Measurements from ENCODE around the gene ARMC10.
"Not testable (repeated sequence)": the region's sequence is repeated elsewhere in the genome, so short reads cannot be mapped to it uniquely, and the experiment has no call there.

ARMC10 gene

GRCh38 chr7:103078226-103078625, 3.3 kb downstream of the ARMC10 start:
- not testable (repeated sequence) for DNase-seq (ENCODE audit: low read depth in 2 of 2)

GRCh38 chr7:103079836-103080235, 4.9 kb downstream of the ARMC10 start:
- no peak for DNase-seq (ENCODE audit: low read depth in 2 of 2)

GRCh38 chr7:103080923-103081322, 6.0 kb downstream of the ARMC10 start:
- no peak for DNase-seq (ENCODE audit: low read depth in 2 of 2)

- no peak for DNase-seq (ENCODE audit: low read depth in 2 of 2)
Measured at GRCh38 chr7:103082497-103082896, 7.6 kb downstream of the ARMC10 start.

GRCh38 chr7:103083210-103083609, 8.3 kb downstream of the ARMC10 start:
- no peak for DNase-seq (ENCODE audit: low read depth in 2 of 2)

- DNase-seq (ENCODE audit: low read depth in 2 of 2) = not testable (repeated sequence)
Measured at GRCh38 chr7:103092321-103092720, 17.4 kb downstream of the ARMC10 start.

DNA sequence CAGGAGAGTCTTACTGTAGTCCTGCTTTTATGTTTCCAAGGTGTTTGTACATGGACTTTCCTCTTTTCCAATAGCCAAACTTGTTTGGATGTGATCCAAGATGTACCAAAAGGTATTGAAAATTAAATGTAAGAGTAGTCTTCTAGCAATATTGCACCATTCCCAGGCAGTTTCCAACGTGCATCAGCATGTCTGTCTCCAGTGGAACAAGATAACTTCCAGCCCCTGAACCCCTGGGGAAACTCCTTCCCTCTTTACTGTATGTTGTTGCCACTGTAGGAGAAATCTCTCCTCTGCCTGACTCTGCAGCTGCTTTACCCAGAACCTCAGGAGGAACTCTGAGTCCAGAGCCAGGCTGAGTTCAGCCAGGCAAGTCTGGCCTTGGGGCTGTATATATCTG, 18.5 kb downstream of the ARMC10 start:
- DNase-seq (ENCODE audit: low read depth in 2 of 2) = no peak

DNA sequence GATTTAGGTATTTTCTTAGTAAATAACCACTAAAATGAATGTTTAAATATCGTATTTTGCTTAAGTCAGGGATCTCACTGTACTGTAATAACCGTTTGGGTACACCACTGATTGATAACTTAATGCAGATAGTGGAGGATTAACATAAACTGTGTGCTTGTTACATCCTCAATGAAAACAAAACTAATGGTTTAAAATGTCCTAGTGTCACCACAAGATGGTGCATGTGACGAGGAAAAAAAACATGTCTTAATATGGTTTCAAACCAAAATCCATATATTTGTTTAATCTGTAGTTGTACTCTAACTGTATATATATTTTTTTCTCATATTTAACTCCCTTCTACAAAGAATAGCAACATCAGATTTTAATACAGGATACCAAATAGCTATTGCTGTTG, 19.2 kb downstream of the ARMC10 start:
- DNase-seq (ENCODE audit: low read depth in 2 of 2) = no peak

DNA sequence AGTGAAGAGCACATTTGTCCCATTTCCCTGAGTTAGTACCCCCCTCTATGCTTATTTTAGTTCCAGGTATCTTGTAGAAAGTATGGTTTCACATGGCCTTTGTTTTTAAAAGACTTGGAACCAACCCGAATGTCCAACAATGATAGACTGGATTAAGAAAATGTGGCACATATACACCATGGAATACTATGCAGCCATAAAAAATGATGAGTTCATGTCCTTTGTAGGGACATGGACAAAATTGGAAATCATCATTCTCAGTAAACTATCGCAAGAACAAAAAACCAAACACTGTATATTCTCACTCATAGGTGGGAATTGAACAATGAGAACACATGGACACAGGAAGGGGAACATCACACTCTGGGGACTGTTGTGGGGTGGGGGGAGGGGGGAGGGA, 20.6 kb downstream of the ARMC10 start:
- DNase-seq (ENCODE audit: low read depth in 2 of 2) = not testable (repeated sequence)

- no peak for DNase-seq (ENCODE audit: low read depth in 2 of 2)
Measured at GRCh38 chr7:103097041-103097440, 22.1 kb downstream of the ARMC10 start.

GRCh38 chr7:103100348-103100747, 25.4 kb downstream of the ARMC10 start:
- no peak for DNase-seq (ENCODE audit: low read depth in 2 of 2)

DNA sequence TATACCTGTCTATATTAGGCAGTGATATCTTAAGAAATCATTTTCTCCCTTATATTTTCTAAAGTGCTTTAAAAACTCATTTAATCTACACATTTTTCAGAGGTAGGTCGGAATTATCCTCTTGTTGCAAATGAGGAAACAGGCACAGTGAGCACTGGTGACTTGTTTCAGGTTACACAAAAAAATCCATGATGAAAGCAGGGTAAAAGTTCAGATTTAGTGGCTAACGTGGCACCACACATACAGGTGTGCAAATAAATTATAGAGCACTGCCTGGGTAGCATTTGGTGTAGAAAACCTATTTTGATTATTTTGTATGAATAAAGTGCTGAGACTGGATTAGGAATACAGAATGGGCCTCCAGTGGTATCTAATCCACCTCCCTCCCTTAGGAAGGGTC, 26.6 kb downstream of the ARMC10 start:
- no peak for DNase-seq (ENCODE audit: low read depth in 2 of 2)

DNA sequence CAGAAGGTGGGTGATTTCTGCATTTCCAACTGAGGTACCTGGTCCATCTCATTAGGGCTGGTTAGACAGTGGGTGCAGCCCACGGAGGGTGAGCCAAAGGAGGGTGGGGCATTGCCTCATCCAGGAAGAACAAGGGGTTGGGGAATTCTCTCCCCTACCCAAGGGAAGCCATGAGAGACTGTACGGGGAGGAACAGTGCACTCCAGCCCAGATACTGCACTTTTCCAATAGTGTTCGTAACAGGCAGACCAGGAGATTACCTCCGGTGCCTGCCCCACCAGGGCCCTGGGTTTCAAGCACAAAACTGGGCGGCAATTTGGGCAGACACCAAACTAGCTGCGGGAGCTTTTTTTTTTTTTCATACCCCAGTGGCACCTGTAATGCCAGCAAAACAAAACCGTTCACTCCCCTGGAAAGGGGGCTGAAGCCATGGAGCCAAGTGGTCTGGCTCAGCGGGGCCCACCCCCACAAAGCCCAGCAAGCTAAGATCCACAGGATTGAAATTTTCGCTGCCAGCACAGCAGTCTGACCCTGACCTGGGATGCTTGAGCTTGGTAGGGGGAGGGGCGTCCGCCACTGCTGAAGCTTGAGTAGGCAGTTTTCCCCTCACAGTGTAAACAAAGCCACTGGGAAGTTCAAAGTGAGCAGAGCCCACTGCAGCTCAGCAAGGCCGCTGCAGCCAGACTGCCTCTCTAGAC, 31.2 kb downstream of the ARMC10 start:
- DNase-seq (ENCODE audit: low read depth in 2 of 2) = no peak

GRCh38 chr7:103106703-103107070, 31.7 kb downstream of the ARMC10 start:
- DNase-seq (ENCODE audit: low read depth in 2 of 2) = not testable (repeated sequence)

GRCh38 chr7:103113164-103113563, 38.2 kb downstream of the ARMC10 start:
- no peak for DNase-seq (ENCODE audit: low read depth in 2 of 2)

DNA sequence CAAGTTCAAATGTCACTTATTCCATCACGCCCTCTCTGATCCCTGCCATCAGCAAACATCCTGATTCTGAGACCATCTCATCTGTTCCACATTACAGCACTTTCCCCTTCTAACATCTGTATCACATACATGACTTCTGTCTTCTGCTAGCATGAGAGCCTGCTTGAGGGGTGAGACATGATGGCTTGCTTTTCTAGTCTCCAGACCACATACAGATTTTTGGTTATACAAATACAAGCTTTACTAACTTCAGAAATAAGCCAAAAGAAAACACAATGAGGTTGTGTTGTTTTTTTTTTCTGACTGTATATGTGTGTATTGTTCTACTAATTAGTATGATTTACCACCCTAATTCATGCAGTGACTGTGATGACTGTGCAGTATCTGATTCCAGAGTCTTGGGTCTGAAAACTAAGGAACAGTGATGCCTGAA, 39.7 kb downstream of the ARMC10 start:
- no peak for DNase-seq (ENCODE audit: low read depth in 2 of 2)

GRCh38 chr7:103115771-103116170, 40.8 kb downstream of the ARMC10 start:
- no peak for DNase-seq (ENCODE audit: low read depth in 2 of 2)

DNA sequence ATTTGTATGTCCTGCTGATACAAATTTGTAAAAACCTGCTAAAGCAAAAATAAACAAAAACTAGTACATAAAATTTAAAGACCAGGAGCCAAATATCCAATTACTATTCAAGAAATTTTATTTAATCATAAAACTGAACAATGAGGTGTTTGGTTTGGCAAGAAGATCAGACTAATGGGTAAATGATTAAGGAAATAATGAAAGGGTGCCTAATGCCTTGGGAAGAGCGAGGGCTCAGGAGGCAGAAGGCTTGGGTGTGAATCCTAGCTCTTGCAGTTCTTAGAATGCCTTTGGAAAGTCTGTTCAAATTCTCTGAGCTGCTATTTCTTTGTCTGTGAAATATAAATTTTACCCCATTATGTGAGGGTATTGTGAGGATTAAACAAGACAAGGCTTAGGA, 41.6 kb downstream of the ARMC10 start:
- no peak for DNase-seq (ENCODE audit: low read depth in 2 of 2)

DNA sequence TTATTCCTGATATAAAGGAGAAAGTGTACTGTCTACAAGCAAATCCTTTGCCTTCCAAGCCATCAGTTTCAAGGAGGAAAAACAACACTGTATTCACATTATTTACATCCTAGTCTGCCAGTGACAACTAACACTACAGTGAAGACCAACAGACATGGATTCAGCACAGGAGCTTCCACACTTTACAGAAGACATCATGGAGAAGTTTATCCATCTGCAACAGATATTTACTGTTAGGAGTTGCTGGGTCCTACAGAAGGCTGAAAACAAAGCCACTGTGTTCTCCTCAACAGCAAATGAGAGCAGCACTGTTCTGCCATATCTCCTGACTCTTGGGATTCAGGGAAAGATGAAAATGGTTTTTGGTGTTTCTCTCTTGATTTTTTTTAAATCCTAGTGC, 42.1 kb downstream of the ARMC10 start:
- no peak for DNase-seq (ENCODE audit: low read depth in 2 of 2)

DNA sequence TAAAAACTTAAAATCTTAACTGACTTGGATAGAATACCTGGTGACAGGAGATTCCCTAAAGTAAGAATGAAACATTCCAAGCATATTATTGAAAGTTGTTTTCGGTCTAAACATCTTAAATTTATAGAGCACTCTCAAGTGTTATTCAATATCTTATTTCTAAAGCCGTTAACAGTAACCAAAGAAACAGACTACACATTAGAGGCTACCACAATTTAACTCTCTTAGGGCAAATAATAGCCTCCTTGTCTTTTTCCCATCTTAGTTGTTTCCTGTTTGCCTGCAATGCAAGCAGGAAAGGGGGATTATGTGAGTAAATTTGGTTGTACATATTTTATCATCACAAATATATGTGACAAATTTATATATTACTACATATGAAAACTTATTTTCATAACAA, 42.5 kb downstream of the ARMC10 start:
- no peak for DNase-seq (ENCODE audit: low read depth in 2 of 2)

DNA sequence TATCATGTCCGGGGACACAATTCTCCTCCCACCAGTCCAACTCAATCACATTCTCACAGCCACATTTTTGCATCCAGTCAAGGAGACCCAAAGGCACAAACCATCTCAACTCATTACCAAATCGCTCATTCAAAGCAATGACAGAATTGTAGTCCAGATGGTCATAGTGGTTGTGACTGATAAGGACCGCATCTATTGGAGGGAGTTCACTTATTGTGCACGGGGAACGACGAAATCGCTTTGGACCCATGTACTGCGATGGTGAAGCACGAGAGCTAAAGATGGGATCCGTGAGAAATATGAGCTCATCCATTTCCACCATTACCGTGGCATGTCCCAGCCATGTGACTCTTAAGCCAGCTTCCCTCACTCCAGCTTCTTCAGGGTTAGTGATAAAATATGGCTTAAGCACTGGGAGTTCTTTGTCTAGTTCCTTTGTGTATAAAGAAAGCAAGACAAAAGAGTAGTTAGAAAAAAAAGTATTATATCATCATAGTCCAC, 44.9 kb downstream of the ARMC10 start:
- no peak for DNase-seq (ENCODE audit: low read depth in 2 of 2)

GRCh38 chr7:103120362-103120761, 45.4 kb downstream of the ARMC10 start:
- no peak for DNase-seq (ENCODE audit: low read depth in 2 of 2)

DNA sequence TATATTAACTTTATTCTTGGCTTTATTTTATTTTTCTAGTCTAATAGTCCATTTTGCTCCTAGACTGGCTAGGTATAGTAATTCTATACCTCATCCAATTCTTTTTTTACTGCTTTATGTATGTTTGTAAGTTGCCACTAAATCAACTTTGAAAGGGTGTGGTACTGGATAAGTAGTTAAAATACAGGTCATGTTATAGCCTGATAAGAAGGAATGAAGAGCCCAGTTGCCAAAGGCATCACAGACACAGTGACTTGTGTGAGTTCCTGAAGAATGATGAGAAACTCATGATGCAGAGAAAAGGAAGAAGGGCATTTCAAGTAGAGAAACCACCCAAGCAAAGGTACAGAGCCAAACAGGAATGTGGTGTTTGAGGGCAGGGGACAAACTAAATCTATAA, 46.7 kb downstream of the ARMC10 start:
- no peak for DNase-seq (ENCODE audit: low read depth in 2 of 2)

DNA sequence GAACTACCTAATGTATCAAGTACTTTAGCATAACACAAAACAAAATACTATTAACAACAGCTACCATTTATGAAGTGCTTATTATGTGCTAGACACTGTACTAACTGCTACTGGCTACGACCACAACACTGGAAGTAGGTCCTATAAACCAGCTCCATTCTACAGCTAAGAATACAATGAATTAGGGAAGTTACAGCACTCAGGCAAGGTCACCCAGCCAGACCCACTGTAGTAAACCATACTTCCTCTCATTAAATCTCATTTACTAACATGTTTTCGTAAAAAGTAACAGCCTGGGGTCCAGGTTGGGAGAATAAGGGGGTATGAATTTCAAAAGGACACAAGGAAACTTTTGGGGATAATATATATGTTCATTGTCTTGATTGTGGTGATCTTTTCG, 48.6 kb downstream of the ARMC10 start:
- no peak for DNase-seq (ENCODE audit: low read depth in 2 of 2)
